GM12878 (cell line): ENCODE data around the gene ZNF366.

Source experiments
- CTCF ChIP-seq, 3 experiments: IDR thresholded peaks in 2 of 3; conservative IDR thresholded peaks in 1 of 3; 2 replicates each; pipeline ENCODE4 v1.5.1; 2011; ENCODE audit warnings: low read depth in 3 of 3, low read length in 3 of 3, mild to moderate bottlenecking in 3 of 3, control low read depth in 2 of 3, moderate library complexity in 2 of 3, inconsistent platforms in 1 of 3, mixed read lengths in 1 of 3; ENCODE audit not compliant: control insufficient read depth in 2 of 3, insufficient read depth in 1 of 3; ENCODE audit errors: extremely low read depth in 1 of 3
- EED ChIP-seq: sonication (generic); IDR thresholded peaks from 2 replicates; pipeline ENCODE4 v1.6.1; 2016; ENCODE audit warnings: antibody characterized with exemption, low read depth
- EP300 ChIP-seq, 2 experiments: fragments of 150-350 bp in 1 of 2; IDR thresholded peaks; 2 replicates each; pipeline ENCODE4 v1.6.1; 2011 to 2012; ENCODE audit warnings: low read depth in 2 of 2, low read length in 2 of 2, borderline replicate concordance in 1 of 2, improper control_type of control experiment in 1 of 2, inconsistent platforms in 1 of 2; ENCODE audit not compliant: control insufficient read depth in 1 of 2
- ETV6 ChIP-seq, 2 experiments: fragments of 450-650 bp in 1 of 2; IDR thresholded peaks in 1 of 2; conservative IDR thresholded peaks in 1 of 2; 2 replicates each; pipeline ENCODE4 v1.6.1; 2014; ENCODE audit warnings: antibody characterized with exemption in 1 of 2, borderline replicate concordance in 1 of 2, low read depth in 1 of 2, mild to moderate bottlenecking in 1 of 2, moderate library complexity in 1 of 2
- IKZF1 ChIP-seq: fragments of 450-650 bp; conservative IDR thresholded peaks from 2 replicates; pipeline ENCODE4 v1.6.1; 2017; ENCODE audit warnings: antibody characterized with exemption, mild to moderate bottlenecking
- POLR2A ChIP-seq: IDR thresholded peaks from 2 replicates; pipeline ENCODE4 v1.6.1; 2011; ENCODE audit warnings: low read depth, mild to moderate bottlenecking, low read length
- SMAD1 ChIP-seq: fragments of 450-650 bp; IDR thresholded peaks from 2 replicates; pipeline ENCODE4 v1.6.1; 2018; ENCODE audit warnings: mild to moderate bottlenecking, low read depth; ENCODE audit not compliant: partially characterized antibody
- TCF12 ChIP-seq: IDR thresholded peaks from 2 replicates; pipeline ENCODE4 v1.6.1; 2011; ENCODE audit warnings: low read depth, mild to moderate bottlenecking, low read length
- ZNF274 ChIP-seq: IDR thresholded peaks from one replicate; pipeline ENCODE4 v1.8.0; 2011; ENCODE audit not compliant: insufficient read length, insufficient read depth

GRCh38 chr5:72433522-72433921 is 73.7 kb downstream of the ZNF366 start:
- TF ChIP-seq POLR2A (no peak), CTCF (IDR thresholded peaks at IDR 0.05 in 2 of 3, conservative IDR thresholded peaks at IDR 0.05 in 1 of 3; ENCODE audit: control insufficient read depth in 2 of 3, extremely low read depth in 1 of 3, insufficient read depth in 1 of 3, low read depth in 3 of 3, low read length in 3 of 3) (no peak), ETV6 (conservative IDR thresholded peaks at IDR 0.05 in 1 of 2, IDR thresholded peaks at IDR 0.05 in 1 of 2; ENCODE audit: borderline replicate concordance in 1 of 2, low read depth in 1 of 2) (no peak), SMAD1 (no peak), IKZF1 (no peak), ZNF274 (no peak), TCF12 (no peak), EED (no peak), EP300 (IDR thresholded peaks at IDR 0.05; ENCODE audit: borderline replicate concordance in 1 of 2, control insufficient read depth in 1 of 2, low read depth in 2 of 2, low read length in 2 of 2) (no peak)
